GM19463 (cell line): ENCODE measurements around the gene COL16A1.

Experiments
- ATAC-seq: cut with Tn5 transposase; IDR thresholded peaks from one replicate; pipeline ENCODE4 v1.9.1; 2021; ENCODE audit warnings: mild to moderate bottlenecking, moderate library complexity; ENCODE audit not compliant: unreplicated experiment

The COL16A1 gene

GRCh38 chr1:31607360-31607759 lies 96.5 kb downstream of the COL16A1 start:
- no peak for ATAC-seq

- ATAC-seq: peak; percentile 92
Measured at GRCh38 chr1:31605908-31606427, 97.8 kb downstream of the COL16A1 start.
